HUDEP-2 (cell line): ENCODE measurements around the gene MYO10.

ENCODE experiments used
- DNase-seq, 76 experiments: peaks; one replicate each; lab custom pipeline; 2025; ENCODE audit not compliant: unreplicated experiment in 76 of 76; lab: John Stamatoyannopoulos, UW

Gene MYO10

DNA sequence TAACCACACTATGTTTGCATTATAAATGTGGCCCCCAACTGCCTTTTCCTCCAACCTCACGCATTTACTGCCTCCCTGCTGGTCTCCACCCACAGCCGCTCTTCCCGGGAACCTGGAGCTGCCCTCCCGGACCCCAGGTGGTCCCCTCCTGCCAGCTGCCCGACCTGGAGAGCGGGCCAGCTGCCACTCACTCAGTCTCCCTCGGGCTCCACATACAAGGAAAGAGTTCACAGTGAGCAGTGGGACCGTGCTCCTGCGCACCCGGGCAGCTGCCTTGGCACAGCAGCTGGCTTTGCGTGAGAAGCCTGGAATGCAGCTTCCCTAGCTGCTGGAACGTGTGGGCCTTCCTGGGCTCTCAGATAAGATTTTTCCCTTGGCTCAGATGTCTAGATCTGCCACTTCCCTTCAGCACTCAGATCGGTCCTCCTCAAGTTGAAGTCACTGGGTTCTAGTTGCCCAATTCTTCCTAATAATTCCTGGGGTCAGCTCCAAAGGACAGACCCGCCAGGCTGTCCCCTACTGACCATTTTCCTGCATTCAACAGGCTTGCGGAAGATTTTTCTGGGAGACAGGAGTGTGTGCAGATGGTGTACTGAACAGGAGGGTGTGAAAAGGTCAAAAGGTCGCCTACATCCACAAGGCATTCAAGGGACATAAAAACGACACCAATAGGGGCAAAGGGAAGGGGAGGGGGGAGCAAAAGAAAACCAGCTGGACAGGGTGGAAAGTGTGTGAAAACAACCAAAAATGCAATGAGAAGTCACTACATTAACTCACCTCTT, 69.1 kb downstream of the MYO10 start:
- DNase-seq = no peak

DNA sequence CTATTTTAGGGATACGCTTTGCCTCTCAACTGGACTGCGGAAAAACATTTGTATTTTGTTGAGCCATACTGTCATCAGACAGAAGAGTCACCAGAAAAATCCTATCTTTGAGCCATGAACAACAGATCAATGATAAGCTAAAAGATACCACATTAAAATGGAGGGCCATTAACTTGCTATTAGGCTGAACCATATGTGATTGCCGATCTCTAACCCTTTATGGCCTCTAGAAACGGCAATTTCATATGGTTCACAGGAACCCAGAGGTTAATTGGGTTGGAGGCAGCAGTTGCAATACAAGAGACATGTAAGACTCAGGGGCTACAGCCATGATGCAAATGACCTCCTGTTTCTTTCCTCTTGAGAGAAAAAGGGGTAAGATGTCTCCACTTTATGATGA, 69.8 kb downstream of the MYO10 start:
- DNase-seq = no peak

DNA sequence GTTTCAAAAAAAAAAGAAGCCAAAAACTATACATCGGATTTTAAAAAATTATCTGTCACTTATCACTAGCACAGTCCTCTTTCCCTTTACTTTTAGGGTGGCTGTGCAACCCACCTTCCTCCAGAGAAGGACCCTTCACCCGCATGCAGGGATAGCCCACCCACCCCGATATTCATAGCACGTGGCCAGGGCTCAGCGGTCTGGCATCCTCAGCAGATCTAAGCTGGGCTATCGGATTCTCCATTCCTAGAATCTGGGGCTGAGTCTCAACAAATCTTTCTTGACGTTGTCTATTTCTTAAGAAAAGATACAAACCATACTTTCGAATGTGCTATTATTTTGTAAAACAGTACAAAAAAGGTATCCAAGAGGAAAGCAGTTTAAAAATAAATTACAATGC, 70.9 kb downstream of the MYO10 start:
- DNase-seq = no peak

DNA sequence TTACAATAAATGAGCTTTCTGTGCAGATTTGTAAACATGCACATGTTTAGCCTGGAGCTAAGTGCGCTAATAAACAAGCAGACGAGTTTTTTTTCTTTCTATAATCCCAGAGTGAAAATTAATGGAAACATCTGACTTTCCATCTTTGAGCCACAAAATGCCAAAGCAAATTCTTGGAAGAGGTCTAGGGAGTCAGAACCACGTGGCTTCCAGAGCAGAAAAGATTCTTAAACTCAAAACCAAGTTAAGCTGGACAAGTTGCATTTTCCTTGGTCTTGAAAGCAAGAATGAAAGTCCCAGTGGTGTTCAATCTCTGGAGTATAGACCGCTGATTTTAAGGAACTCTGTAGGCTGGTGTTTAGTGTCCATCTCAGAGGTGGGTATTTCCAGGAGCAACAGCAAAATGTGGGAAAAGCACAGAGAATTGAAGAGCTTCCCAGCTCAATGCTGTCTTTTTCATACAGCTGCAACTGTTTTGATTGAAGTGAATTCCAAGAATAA, 71.4 kb downstream of the MYO10 start:
- no peak for DNase-seq

DNA sequence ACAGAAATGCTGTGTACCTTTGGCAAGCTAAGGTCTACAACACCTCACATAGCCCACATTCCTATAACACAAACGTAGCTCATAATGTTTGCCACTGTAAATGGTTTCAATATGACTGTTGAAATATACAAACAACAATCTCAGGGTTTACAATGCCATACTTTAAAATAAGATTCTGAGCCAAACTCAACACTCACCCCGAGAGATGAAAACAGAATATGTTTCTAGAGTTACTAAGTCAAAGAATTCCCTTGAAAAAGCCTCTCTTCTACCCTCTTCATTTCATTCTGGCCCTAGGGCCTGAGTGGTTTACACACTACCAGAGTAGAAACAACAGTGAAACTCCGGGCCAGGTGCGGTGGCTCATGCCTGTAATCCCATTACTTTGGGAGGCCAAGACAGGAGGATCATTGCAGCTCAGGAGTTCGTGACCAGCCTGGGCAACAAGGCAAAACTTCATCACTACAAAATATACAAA, 72.6 kb downstream of the MYO10 start:
- DNase-seq = no peak

DNA sequence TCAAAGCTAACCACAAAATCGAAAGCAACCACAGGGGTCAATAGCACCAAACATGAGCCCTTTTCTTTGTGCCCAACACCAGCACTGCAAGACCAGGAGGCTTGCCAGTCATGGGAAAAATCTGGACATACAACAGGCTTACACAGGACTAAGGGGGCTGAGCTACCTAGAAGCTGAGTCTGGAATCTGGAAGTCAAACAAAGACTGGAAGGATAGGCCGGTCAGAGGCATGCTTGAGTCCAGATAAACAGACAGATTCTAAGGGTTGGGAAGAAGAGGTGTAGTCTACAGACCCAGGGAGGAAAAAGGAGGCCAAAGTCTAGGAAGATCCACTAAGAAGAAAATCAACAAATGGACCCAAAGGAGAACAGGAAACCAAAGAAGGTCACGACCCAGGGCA, 73.3 kb downstream of the MYO10 start:
- DNase-seq = no peak

DNA sequence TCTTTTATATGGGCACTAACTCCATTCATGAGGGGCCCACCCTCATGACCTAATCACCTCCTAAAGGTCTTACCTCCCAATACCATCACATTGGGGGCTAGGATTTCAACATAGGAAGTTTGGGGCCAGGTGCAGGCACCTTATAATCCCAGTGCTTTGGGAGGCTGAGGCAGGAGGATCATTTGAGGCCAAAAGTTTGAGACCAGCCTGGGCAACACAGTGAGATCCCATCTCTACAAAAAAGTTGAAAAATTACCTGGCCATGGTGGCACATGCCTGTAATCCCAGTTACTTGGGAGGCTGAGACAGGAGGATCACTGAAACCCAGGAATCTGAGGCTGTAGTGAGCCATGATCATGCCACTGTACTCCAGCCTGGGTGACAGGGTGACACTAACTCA, 76.7 kb downstream of the MYO10 start:
- no peak for DNase-seq

DNA sequence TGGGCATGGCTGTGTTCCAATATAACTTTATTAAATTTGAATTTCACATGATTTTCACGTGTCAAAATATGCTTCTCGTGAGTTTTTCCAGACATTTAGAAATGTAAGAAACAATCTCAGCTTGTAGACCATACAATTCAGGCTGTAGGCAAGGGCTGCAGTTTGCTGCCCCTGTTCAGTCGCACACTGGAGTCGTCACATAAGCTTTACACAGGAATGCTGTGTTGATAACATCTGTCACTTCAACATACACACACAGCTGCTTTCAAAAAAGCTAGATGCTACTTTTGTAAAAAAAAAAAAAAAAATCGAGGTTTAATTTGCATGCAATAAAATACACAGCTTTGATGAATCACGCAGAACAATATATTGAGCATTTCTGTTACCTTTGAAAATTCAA, 77.9 kb downstream of the MYO10 start:
- no peak for DNase-seq

DNA sequence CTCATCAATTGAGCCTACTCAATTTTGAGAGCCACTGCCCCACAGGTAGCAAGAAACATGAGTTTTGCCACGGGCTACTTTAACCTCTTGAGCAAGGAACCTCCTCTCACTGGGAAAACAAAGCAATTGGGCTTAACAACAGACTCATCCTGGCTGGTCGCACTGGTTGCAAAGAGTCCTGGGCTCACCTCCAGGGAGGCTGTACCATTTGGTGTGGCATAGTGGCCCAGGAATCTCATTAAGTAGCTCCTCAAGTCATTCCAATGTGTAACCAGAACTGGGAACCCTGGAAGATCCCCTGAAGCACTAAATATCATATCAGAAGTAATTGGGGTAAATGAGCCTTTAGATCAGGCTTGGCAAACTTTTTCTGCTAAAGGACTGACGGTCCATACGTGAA, 78.5 kb downstream of the MYO10 start:
- no peak for DNase-seq

DNA sequence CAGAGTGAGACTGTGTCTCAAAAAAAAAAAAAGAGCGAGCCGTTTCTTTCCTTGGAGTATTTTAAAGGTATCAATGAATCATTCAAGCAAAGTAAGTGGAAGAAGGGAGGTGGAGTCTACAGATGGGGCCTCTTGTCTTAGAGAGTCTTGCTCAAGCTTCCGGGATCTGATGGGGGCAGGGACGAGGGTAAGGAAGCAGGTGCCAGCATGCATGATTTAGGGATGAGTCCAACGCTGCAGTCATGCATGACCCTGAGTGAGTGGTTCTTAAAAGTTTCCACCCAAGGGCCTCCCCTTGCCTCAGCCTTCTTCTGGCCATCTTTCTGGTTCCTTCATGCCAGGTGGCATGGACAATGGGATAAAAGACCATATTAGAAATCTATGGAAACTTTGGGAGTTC, 79.6 kb downstream of the MYO10 start:
- no peak for DNase-seq

DNA sequence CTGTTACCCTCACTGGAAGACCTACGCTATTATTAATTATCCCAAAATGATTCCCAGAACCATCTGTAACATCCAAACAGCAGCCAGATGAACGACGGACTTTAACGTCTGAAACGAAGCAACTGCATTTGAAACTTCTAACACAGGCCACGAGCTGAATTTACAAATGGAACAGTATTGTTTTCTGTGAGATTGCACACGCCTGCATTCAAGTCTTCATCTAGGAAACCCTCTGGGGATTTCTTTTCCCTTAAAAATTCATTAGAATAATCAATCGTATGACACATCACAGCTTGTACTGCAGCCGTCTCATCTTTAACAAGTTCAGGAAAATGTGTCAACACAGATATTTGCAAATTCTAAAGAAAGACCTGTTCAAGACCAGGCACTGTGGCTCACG, 80.2 kb downstream of the MYO10 start:
- no peak for DNase-seq

DNA sequence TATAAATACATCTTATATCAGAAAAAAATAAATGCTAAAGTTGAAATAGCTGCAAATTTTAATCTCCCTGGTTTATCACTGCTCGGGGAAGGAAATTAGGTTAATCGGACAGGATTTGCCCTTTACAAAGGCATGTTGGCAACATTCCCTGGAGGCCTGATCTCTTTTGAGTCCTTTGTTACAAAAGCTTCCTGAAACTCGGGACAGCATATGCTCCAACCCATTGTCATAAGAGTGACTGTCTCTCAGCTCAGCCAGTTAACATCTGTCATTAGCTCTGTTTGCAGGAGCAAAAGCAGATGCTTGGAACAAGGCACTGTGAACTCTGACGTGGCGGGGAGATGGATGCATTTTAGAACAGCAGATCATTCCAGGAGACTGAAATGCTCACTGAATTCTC, 80.6 kb downstream of the MYO10 start:
- DNase-seq = no peak

DNA sequence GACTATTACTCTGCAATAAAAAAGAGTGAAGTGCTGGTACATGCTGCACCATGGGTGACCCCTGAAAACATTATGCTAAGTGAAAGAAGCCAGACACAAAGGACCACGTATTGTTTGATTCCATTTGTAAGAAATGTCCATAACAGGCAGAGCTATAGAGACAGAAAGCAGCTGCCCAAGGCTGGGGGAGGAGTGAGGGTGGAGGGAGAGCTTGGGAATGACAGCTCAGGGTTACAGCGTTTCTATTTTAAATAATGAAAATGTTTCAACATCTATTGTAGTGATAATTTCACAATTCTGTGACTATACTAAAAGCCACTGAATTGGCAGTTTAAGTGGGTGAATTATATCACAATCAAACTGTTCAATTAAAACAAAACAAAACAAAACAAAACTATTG, 81.7 kb downstream of the MYO10 start:
- DNase-seq = no peak

DNA sequence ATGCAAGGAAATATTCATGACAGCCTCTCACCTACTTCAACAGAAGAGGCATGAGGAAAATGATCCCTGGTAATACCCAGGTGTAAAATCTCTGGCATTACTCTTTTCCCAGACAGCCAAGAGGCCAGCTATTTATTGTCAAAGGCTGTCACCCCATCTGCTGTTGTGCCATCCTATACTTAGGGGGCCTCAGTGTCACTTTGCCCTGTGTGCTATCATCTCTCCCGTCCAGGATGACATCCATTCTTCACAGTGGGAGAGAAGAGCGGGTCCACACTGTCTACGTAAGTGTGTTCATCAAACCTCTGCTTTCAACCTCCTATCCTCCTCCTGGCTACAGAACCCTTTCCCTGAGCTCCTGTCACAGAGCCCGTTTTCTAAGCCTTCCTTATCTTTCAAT, 82.6 kb downstream of the MYO10 start:
- no peak for DNase-seq

DNA sequence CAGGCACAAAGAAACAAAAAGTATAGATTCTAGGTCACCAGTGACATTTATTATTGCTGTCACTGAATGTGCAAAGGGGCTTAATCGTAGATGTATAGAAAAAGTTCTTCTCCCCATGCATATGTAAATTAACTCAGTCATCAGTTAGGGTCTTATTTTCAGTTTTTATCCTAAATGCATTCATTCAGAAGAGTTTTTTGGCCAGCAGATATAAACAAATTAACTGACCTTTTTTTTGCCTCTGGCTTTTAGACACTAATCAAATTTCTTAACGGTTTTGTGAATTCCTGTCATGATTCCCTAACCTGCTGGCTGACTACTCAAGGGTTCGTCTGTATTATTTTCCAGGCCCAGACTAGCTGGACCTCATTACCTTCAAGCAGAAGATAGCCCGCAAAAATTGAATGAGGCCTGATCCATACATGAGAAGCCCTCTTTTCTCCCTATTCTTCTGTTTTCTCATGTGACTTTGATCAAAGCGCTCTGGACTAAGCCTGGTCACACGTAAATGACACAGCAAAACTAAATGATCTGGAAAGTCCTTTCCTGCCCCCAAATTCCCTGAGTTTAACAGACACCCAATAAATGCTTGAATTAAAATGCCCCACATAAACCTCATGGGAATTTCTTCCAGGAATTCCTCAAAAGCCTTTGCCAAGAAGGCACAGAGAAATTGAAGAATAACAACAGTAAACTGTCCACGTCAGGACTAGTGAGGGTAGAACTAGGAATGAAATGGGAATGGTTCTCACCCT, 83.7 kb downstream of the MYO10 start:
- no peak for DNase-seq

DNA sequence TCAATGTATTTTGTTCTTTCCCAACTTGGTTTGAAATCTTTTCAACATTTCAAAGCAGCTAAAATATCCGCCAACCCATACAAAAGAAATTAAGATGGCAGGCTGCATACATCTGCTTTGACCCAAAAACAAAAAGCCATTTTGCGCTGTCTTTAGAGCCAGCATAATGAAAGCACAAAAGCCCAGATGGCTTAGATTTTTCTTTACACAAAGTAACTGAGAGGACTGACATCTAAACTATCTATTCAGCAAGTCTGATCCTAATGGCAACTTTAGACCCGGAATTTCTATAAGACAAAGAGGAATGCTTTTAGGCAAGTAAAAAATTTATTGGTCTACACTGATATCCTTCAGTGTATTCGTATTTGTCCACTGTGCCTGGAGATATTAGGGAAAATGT, 86.3 kb downstream of the MYO10 start:
- no peak for DNase-seq

DNA sequence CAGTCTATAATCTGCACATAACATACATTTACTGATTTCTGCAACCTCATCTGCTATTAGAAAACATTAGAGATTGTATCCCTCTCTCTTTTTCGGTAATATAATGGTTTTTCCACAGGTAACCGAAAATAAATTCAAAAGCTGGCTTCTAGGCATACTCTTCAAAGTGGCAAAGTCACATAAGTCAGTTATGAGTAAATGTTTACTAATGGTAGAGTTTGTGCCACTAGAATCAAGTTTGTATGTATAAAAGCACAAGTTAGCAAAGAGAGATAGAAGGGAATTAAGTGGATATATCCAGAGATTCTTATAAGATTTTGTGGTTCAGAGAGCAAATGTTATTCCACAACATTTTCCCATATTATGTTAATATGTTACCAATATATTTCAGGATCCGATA, 86.9 kb downstream of the MYO10 start:
- DNase-seq = no peak

DNA sequence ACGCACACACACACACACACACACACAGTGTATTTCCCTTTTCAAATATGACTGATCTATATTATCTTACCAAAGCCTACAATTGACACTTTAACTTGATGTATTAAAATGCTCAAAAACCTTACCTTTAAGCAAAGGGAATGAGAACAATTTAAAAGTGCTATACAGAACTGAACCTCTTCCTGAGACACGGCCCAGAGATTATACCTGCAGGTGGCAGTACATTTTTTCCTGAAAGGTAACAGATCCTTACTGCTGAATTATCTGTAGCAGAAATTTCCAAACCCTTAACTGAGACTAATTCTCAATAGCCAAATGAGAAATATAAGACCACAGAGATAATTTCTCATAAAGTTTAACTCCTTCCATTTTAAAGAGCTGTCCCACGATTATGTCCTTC, 91.1 kb downstream of the MYO10 start:
- DNase-seq = no peak

DNA sequence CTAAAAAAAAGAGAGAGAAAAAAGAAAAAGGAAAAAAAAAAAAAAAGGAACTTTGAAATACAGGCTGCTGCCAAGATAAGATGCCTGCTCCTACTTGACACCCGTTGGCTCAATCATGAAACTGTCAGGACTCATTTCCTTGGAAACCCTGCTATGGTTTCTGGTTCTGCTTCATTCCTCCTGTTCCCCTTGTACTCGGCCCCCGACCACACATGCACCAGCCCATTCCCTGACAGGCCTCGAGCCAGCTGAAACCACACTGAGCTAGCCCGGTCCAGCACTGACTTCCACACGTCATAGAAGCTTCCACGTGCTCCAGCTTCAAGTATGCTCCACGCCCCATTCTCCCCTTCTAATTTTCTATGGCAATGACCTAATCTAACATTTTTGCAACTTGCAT, 93.2 kb downstream of the MYO10 start:
- DNase-seq = no peak

DNA sequence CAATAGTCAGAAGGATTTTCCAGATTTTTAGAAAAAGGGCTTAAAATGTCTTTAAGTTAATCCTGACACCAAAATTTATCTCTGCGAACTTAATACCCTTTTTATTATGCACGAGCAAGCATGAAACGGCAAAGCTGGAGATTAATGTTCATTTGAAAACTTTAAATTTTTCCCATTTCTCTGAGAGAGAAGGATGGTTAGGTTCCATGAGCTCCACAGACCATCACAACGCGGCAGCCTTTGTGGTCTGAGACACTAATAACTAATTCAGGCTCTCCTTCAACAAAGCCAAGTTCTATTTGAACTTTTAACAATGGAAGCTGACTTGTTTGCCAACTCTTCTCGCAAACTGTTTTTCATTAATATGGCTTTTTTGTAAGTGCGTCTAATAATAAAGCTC, 94.7 kb downstream of the MYO10 start:
- no peak for DNase-seq

DNA sequence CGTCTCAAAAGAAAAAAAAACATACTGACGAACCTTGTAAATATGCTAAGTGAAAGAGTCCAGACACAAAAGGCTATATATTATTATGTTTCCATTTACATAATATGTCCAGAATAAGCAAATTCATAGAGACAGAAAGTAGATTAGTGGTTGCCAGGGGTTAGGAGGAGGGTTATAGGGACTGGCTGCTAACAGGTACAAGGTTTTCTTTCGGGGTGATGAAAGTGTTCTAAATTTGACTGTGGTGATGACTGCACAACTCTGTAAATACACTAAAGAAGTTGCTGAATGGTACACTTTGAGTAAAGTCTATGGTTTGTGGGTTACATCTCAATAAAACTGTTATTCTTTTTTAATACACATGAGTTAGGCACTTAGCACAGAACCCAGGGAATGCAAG, 98.8 kb downstream of the MYO10 start:
- no peak for DNase-seq

DNA sequence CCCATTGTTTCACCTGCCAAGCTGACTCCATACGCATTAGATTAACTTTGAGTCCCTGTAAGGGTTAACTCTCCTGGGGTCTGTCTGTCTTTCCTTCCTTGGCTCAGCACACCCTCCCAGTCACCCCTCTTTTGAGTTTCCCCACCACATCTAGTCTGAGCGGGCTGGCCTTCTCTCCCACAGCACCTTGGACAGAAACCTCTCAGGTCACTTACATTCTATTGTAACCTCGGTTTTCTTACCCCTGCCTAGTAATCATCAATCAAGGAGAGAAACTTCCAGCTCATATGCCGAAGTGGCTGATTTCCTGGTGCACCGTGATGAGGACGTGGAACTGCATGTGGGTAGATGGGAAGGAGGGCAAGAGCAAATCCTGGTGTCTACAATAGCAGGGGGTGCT, 102.1 kb downstream of the MYO10 start:
- no peak for DNase-seq
